ENCODE data around the gene GAST. TPM values are rescaled to one million over a fixed set of nuclear protein-coding genes. Genes with fewer than 3 reads are reported as not detected.

GAST gene, protein sequence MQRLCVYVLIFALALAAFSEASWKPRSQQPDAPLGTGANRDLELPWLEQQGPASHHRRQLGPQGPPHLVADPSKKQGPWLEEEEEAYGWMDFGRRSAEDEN
- total RNA-seq (not detected), polyA plus RNA-seq (not detected)
- long read RNA-seq, donor 1: 0 reads
- long read RNA-seq, donor 2: 0 reads
- long read RNA-seq, donor 3: 0 reads
- long read RNA-seq, donor 4: 0 reads
- long read RNA-seq, donor 5: 0 reads
- long read RNA-seq, donor 6: 0 reads
- long read RNA-seq, donor 7: 0 reads
- long read RNA-seq, donor 8: 0 reads
- long read RNA-seq, donor 9: 0 reads
- long read RNA-seq, donor 10, partial matches to known transcripts: 0 of 2 reads
- long read RNA-seq, donor 10, other reads (novel, unspliced or antisense): 0 of 2 reads

DNA sequence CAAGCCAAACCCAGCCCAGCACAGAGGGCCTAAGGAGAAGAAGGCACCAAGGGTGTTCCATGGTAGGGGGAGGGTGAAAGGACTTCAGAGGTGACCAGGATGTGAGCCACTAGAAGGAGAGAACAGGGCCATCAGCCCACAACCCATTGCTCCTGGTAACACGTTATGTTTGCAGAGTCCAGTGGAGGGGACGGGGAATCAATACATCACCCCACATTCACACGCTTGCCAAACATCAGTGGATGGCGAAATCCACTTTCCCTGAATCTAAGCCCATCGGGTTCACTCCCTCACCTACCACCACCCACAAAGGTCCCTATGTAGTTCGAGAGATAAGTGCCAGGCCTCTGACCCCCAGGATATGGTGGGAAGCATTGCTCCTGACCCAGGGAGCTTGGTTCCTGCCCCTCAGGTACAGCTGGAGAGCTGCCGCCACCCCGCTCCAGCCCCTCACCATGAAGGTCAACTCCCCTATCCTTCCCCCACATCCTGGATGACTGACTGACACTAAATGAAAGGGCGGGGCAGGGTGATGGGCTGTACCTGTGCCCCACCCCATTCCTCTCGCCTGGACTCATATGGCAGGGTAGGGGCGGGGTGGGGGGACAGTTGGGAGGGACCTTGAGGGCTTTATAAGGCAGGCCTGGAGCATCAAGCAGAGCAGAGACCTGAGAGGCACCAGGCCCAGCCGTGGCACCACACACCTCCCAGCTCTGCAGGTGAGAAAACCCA lies at the start of gene GAST:
GAST (plus strand) TSS at position 663 of the 732 bp plus-strand sequence. CDS start 3,106 bp downstream, outside the sequence.
- 85 to 95% (median 88%) methylated on average over 6 to 12 of the region's 12 CpGs for WGBS, 4 donors
- no peak for TF ChIP-seq POLR2A (IDR thresholded peaks at IDR 0.05)
- TF ChIP-seq, protein P1, sequence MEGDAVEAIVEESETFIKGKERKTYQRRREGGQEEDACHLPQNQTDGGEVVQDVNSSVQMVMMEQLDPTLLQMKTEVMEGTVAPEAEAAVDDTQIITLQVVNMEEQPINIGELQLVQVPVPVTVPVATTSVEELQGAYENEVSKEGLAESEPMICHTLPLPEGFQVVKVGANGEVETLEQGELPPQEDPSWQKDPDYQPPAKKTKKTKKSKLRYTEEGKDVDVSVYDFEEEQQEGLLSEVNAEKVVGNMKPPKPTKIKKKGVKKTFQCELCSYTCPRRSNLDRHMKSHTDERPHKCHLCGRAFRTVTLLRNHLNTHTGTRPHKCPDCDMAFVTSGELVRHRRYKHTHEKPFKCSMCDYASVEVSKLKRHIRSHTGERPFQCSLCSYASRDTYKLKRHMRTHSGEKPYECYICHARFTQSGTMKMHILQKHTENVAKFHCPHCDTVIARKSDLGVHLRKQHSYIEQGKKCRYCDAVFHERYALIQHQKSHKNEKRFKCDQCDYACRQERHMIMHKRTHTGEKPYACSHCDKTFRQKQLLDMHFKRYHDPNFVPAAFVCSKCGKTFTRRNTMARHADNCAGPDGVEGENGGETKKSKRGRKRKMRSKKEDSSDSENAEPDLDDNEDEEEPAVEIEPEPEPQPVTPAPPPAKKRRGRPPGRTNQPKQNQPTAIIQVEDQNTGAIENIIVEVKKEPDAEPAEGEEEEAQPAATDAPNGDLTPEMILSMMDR (IDR thresholded peaks at IDR 0.05): no peak
- intact Hi-C loops (cut with DNase I): no loop called here

DNA sequence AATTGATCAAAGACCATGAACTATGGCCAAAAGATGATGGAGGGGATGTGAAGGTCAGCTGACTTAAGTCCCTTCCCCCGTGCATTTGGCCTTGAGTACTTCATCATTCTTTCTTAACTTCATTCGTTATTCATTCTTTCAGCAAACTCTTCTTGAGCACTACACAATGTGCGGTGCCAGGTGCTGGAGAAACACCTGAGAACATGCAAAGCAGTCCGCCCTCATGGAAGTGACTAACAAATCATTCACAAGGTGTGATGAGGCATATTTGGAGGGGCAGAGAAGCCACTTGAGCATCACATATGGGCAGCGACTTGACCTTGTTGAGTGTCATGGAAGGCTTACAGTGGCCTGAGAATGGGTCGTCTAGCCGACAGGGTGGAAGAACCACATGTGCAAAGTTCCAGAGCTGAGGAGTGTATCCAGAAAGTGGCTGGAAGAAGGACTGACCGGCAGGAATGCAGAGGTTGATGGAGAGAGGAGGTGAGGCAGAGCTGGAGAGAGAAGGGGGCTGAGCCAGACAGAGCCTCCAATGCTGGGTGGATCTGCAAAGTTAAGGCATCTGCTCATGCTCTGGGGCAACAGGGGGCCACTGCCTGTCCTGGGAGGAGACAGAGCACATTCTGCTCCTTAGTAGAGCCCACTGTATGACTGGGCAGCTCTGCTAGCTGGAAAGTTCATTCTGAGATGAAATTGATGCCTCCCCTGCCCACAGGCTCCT lies 48.5 kb upstream of the GAST start:
- Histone ChIP-seq H3K9me3 (replicated peaks in 1 of 3) (no peaks in the 10 kb centered on the region), H3K36me3 (replicated peaks in 1 of 2) (no peaks in the 10 kb centered on the region), H3K27ac (no peak overlapping the region), H3K4me3 (no peak overlapping the region), H3K4me1 (replicated peaks in 1 of 2) (peaks cover 13 to 18% of the 10 kb centered on the region in 2 donors), H3K27me3 (no peaks in the 10 kb centered on the region)
- no peak for TF ChIP-seq POLR2A (IDR thresholded peaks at IDR 0.05)
- TF ChIP-seq, protein P1 (IDR thresholded peaks at IDR 0.05): no peak
- intact Hi-C loops (cut with DNase I): loop anchor here in 1 of 2 donors (5.0 kb wide), 1 partner anchor 756 kb away; no protein-coding TSS in a partner anchor
- DNase-seq: no peak
- WGBS, 4 donors: 61 to 65% (median 63%) methylated on average over 8 of the region's 8 CpGs

More for the DNA sequence above, at the start of gene GAST:
- no peak for DNase-seq
- no peaks in the 10 kb centered on the region for H3K9me3 ChIP-seq (replicated peaks in 1 of 3)
- H3K4me1 ChIP-seq (replicated peaks in 1 of 2): no peaks in the 10 kb centered on the region
- no peak within 1 kb of the TSS for H3K27ac ChIP-seq
- no peaks in the 10 kb centered on the region for H3K36me3 ChIP-seq (replicated peaks in 1 of 2)
- H3K27me3 ChIP-seq: no peaks in the 10 kb centered on the region
- H3K4me3 ChIP-seq: no peak within 1 kb of the TSS

DNA sequence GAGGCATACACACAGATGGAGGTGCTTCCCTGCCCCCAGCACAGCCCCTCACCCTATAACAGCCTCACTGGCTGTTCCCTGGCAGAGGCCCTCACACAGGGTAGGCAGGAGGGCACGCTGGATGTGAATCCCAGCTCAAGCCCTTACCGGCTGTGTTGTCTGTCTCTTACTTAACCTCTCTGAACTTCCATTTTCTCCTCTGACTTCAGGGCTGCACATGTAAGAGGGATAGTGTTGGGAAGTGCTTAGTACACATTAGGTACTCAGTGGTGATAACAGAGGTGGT lies 48.0 kb upstream of the GAST start:
- TF ChIP-seq, protein P1 (IDR thresholded peaks at IDR 0.05): no peak
- TF ChIP-seq POLR2A (IDR thresholded peaks at IDR 0.05): no peak
- H3K9me3 ChIP-seq (replicated peaks in 1 of 3): no peaks in the 10 kb centered on the region
- no peaks in the 10 kb centered on the region for H3K27me3 ChIP-seq
- intact Hi-C loops (cut with DNase I): loop anchor here in 1 of 2 donors (5.0 kb wide), 1 partner anchor 757 kb away; no protein-coding TSS in a partner anchor
- 71 to 94% (median 81%) methylated on average over 2 of the region's 2 CpGs for WGBS, 4 donors
- peaks cover 13 to 18% of the 10 kb centered on the region in 2 donors for H3K4me1 ChIP-seq (replicated peaks in 1 of 2)
- no peak for DNase-seq
- no peaks in the 10 kb centered on the region for H3K36me3 ChIP-seq (replicated peaks in 1 of 2)
- no peak overlapping the region for H3K4me3 ChIP-seq
- no peak overlapping the region for H3K27ac ChIP-seq
